ENCODE data around the gene OIT3.
"Not testable (repeated sequence)": the region's sequence is repeated elsewhere in the genome, so short reads cannot be mapped to it uniquely, and the experiment has no call there.

OIT3 gene

GRCh38 chr10:72898616-72899015 lies 5.1 kb downstream of the OIT3 start:
- no peak overlapping the region for H3K4me3 ChIP-seq (ENCODE audit: low read depth, low read length)
- no peak for TF ChIP-seq CTCF (IDR thresholded peaks at IDR 0.05; ENCODE audit: insufficient read depth, low read depth, low read length, missing control alignments)
- no peak for DNase-seq (ENCODE audit: low read depth)

- no peak overlapping the region for H3K4me3 ChIP-seq (ENCODE audit: low read depth, low read length)
- TF ChIP-seq CTCF (IDR thresholded peaks at IDR 0.05; ENCODE audit: insufficient read depth, low read depth, low read length, missing control alignments), result no peak
- DNase-seq (ENCODE audit: low read depth), result no peak
Measured at GRCh38 chr10:72899545-72899944, 6.0 kb downstream of the OIT3 start.

- not testable (repeated sequence) for H3K4me3 ChIP-seq (ENCODE audit: low read depth, low read length); DNase-seq (ENCODE audit: low read depth)
Measured at GRCh38 chr10:72903941-72904446, 10.5 kb downstream of the OIT3 start.

GRCh38 chr10:72904806-72905205 lies 11.3 kb downstream of the OIT3 start:
- TF ChIP-seq CTCF (IDR thresholded peaks at IDR 0.05; ENCODE audit: insufficient read depth, low read depth, low read length, missing control alignments), result no peak
- peak; percentile 38 for DNase-seq (ENCODE audit: low read depth)
- H3K4me3 ChIP-seq (ENCODE audit: low read depth, low read length), result no peak overlapping the region

GRCh38 chr10:72906446-72906845 lies 12.9 kb downstream of the OIT3 start:
- no peak for TF ChIP-seq CTCF (IDR thresholded peaks at IDR 0.05; ENCODE audit: insufficient read depth, low read depth, low read length, missing control alignments)
- H3K4me3 ChIP-seq (ENCODE audit: low read depth, low read length), result no peak overlapping the region
- DNase-seq (ENCODE audit: low read depth), result no peak

GRCh38 chr10:72910705-72911104 lies 17.2 kb downstream of the OIT3 start:
- H3K4me3 ChIP-seq (ENCODE audit: low read depth, low read length), result no peak overlapping the region
- no peak for TF ChIP-seq CTCF (IDR thresholded peaks at IDR 0.05; ENCODE audit: insufficient read depth, low read depth, low read length, missing control alignments)
- DNase-seq (ENCODE audit: low read depth), result no peak

- H3K4me3 ChIP-seq (ENCODE audit: low read depth, low read length), result no peak overlapping the region
- no peak for TF ChIP-seq CTCF (IDR thresholded peaks at IDR 0.05; ENCODE audit: insufficient read depth, low read depth, low read length, missing control alignments)
- no peak for DNase-seq (ENCODE audit: low read depth)
Measured at GRCh38 chr10:72911758-72912157, 18.2 kb downstream of the OIT3 start.
